Lower leg skin (tissue), 4 donors: Measurements from ENCODE around the gene TAPT1. TPM values are rescaled to one million over a fixed set of nuclear protein-coding genes. Genes with fewer than 3 reads are reported as not detected.

ENCODE experiments used
- DNase-seq, 2 donors: peaks; one replicate each; pipeline ENCODE4 v3.0.0-alpha.2; 2019; ENCODE audit warnings: low spot score in 2 of 2
- H3K4me3 ChIP-seq: fragments of 200-600 bp; sonication (generic); 2 replicates; pipeline ENCODE4 v1.5.1; 2017; ENCODE audit warnings: mild to moderate bottlenecking, low read depth; ENCODE audit not compliant: poor library complexity, severe bottlenecking
- CTCF ChIP-seq, 3 donors: fragments of 450-650 bp; IDR thresholded peaks; one replicate each; pipeline ENCODE4 v1.5.1; 2016; ENCODE audit warnings: antibody characterized with exemption in 3 of 3, mild to moderate bottlenecking in 3 of 3, moderate library complexity in 2 of 3
- POLR2A ChIP-seq, 2 donors: fragments of 450-650 bp; IDR thresholded peaks; one replicate each; pipeline ENCODE4 v1.6.1; 2016 to 2017; ENCODE audit warnings: antibody characterized with exemption in 2 of 2, mild to moderate bottlenecking in 1 of 2, moderate library complexity in 1 of 2
- WGBS, 2 donors: methylation state at CpG; one replicate each; pipeline ENCODE4 v1.1.5; 2018; 5-methylcytosine and 5-hydroxymethylcytosine counted together
- intact Hi-C: fragments of 100-400 bp; cut with DNase I; formaldehyde crosslinking; loops from one replicate; pipeline ENCODE4 v1.15.0; 2023; ENCODE audit warnings: low total_unique reads
- total RNA-seq, 4 donors: library from RNA; depleted of rRNA; stranded (reverse); fragments of >200 nt; gene quantifications; one replicate each; pipeline ENCODE4 v1.1.0, GENCODE V29; 2016

Gene TAPT1
- total RNA-seq, 4 donors from 2014 or later, result 10.5 to 31.0 (median 18.7) TPM

GRCh38 chr4:16176621-16177020 lies 49.6 kb downstream of the TAPT1 start:
- TF ChIP-seq CTCF (IDR thresholded peaks at IDR 0.05) (no peak), POLR2A (IDR thresholded peaks at IDR 0.05) (no peak)
- H3K4me3 ChIP-seq, result no peak overlapping the region
- DNase-seq, result no peak
- 94 to 96% methylated on average over 6 of the region's 6 CpGs for WGBS, 2 donors
- intact Hi-C loops, result no loop called here

- no peak for TF ChIP-seq POLR2A (IDR thresholded peaks at IDR 0.05)
- no peak for TF ChIP-seq CTCF (IDR thresholded peaks at IDR 0.05)
- H3K4me3 ChIP-seq, result no peak overlapping the region
- intact Hi-C loops, result no loop called here
- no peak for DNase-seq
- 78 to 81% methylated on average over 7 of the region's 7 CpGs for WGBS, 2 donors
Measured at GRCh38 chr4:16171831-16172230, 54.4 kb downstream of the TAPT1 start.

GRCh38 chr4:16169490-16169889 lies 56.8 kb downstream of the TAPT1 start:
- no peak for TF ChIP-seq CTCF (IDR thresholded peaks at IDR 0.05)
- no peak for TF ChIP-seq POLR2A (IDR thresholded peaks at IDR 0.05)
- intact Hi-C loops, result no loop called here
- no peak for DNase-seq
- H3K4me3 ChIP-seq, result no peak overlapping the region
- WGBS, 2 donors, result 77 to 92% methylated on average over 4 of the region's 4 CpGs

GRCh38 chr4:16168710-16169388 lies 57.4 kb downstream of the TAPT1 start:
- no peak for DNase-seq
- intact Hi-C loops, result no loop called here
- 61% methylated on average over 3 of the region's 3 CpGs for WGBS, 2 donors
- TF ChIP-seq POLR2A (IDR thresholded peaks at IDR 0.05) (no peak), CTCF (IDR thresholded peaks at IDR 0.05) (no peak)
- H3K4me3 ChIP-seq, result no peak overlapping the region

GRCh38 chr4:16168144-16168543 lies 58.1 kb downstream of the TAPT1 start:
- 86 to 93% methylated on average over 8 of the region's 8 CpGs for WGBS, 2 donors

More at GRCh38 chr4:16168144-16168543, 58.1 kb downstream of the TAPT1 start:
- no peak overlapping the region for H3K4me3 ChIP-seq
- intact Hi-C loops, result no loop called here
- TF ChIP-seq POLR2A (IDR thresholded peaks at IDR 0.05), result no peak
- TF ChIP-seq CTCF (IDR thresholded peaks at IDR 0.05), result no peak
- no peak for DNase-seq
